ENCODE data around the gene SNAPC5.
"Not testable (repeated sequence)": the region's sequence is repeated elsewhere in the genome, so short reads cannot be mapped to it uniquely, and the experiment has no call there.

SNAPC5 gene, protein sequence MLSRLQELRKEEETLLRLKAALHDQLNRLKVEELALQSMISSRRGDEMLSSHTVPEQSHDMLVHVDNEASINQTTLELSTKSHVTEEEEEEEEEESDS

DNA sequence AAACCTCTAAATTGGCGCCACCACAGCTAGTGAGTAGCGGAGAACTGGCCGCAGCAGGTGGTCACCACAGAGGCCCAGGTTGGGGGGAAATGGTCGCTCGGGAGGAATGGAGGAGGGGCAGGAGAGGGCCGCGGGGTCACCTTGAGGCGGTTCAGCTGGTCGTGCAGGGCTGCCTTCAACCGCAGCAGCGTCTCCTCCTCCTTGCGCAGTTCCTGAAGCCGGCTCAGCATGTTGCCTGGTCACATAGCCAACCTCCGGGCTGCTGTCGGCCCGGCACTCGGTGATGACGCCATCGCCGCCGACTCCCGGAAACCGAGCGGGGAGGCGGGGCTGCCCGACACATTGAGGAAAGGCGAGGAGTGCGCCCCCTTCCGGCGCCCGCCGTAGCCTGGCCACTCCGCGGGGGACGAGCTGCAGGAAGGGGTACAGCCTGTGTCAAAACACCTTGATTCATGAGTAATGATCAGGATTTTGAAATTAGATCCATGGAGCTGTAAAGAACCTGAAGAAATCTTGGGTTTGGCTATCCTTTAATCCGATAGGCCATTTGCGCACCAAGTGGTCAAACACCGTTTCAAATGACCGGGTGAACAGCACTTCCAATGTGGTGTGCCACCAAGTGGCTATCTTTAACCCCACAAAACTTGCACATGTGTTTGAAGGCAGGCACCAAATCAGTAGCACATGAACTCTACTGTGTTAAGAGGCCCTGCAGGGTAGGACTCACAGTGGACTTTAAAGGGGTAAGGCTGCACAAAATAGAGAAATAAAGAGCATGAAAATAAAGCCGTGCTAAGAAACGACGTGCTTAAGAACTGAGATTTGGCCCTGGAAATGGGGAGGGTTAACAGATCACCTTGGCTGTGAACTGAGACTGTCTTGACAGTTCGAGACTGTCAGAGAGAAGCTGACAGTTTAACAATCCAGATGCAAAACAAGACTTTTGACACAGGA lies at the start of gene SNAPC5:
SNAPC5 (minus strand) TSS at position 261 of the 954 bp plus-strand sequence; CDS start at position 230, 31 bp downstream.
- H3K4me3 ChIP-seq (ENCODE audit: low read depth, low read length), result peak within 1 kb of the TSS; percentile 83

DNA sequence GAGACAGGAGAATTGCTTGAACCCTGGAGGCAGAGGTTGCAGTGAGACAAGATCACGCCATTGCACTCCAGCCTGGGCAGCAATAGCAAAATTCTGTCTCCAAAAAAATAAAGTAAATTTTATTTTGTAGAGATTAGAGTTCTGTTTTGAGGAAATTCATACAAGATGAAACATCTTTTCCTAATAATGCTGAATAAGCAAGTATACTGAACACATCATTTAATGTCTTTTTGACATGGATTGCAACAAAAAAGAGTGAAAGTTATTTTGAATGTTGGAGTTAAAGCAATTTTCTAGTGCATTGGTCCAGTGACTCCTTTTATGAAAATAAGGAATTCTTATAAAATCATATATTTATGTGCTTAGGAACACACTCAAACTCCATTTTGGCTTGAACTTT lies 47.7 kb upstream of the SNAPC5 start:
- H3K4me3 ChIP-seq (ENCODE audit: low read depth, low read length), result no peak overlapping the region

DNA sequence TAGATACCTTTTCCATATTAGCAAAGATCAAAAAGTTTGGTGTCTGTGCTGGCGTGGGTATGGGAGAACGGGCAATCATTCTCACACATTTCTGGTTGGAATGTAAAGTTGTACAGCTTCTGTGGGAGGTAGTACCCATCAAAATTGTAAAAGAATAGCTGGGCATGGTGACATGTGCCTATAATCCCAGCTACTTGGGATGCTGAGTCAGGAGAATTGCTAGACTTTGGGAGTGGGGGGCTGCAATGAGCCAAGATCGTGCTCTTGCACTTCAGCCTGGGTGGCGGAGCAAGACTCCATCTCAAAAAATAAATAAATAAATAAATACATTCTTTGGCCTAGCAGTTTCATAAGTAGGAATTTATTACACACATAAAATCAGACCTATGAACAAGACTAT lies 45.3 kb upstream of the SNAPC5 start:
- H3K4me3 ChIP-seq (ENCODE audit: low read depth, low read length), result no peak overlapping the region

DNA sequence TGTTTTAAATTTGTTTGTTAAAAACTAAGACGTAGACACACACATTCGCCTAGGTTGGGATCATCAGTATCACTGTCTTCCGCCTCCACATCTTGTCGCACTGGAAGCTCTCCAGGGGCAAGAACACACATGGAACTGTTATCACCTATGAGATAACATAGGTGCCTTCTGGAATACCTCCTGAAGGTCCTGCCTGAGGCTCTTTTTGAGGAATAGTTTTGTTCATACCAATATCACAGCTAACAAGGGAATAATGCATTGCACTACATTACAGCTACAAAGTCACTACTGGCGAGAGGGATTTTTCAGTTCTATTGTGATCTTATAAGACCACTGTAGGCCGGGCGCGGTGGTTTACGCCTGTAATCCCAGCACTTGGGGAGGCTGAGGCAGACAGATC lies 37.5 kb upstream of the SNAPC5 start:
- H3K4me3 ChIP-seq (ENCODE audit: low read depth, low read length), result no peak overlapping the region

- no peak overlapping the region for H3K4me3 ChIP-seq (ENCODE audit: low read depth, low read length)
Measured at GRCh38 chr15:66524838-66525237, 27.3 kb upstream of the SNAPC5 start.

- H3K4me3 ChIP-seq (ENCODE audit: low read depth, low read length), result no peak overlapping the region
Measured at GRCh38 chr15:66523926-66524325, 26.4 kb upstream of the SNAPC5 start.

GRCh38 chr15:66515901-66516322 lies 18.4 kb upstream of the SNAPC5 start:
- no peak overlapping the region for H3K4me3 ChIP-seq (ENCODE audit: low read depth, low read length)

GRCh38 chr15:66514586-66514985 lies 17.0 kb upstream of the SNAPC5 start:
- H3K4me3 ChIP-seq (ENCODE audit: low read depth, low read length), result no peak overlapping the region

GRCh38 chr15:66508293-66508883 lies 10.8 kb upstream of the SNAPC5 start:
- no peak overlapping the region for H3K4me3 ChIP-seq (ENCODE audit: low read depth, low read length)

DNA sequence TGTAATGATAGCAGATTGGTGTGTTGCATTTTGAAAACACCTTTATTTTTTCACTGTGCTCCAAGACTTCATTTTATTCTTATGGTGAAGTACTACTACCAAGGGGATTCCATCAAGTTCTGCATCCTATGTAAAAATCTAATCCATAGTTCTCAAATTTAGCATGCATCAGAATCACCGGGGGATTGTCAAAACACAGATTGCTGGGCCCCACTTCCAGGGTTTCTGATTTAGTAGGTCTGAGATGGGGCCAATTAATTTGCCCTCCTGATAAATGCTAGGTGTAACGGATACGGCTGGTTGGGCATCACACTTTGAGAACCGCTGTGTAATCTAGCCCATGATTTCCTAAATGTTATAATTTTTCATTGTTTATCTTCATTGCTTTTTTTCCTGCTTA lies 8.3 kb upstream of the SNAPC5 start:
- peak overlapping the region; percentile 100 for H3K4me3 ChIP-seq (ENCODE audit: low read depth, low read length)

- H3K4me3 ChIP-seq (ENCODE audit: low read depth, low read length), result peak overlapping the region; percentile 100
Measured at GRCh38 chr15:66505430-66505811, 7.9 kb upstream of the SNAPC5 start.

GRCh38 chr15:66504563-66505429 lies 7.2 kb upstream of the SNAPC5 start, which contains the start of the genes RPL4 and ZWILCH:
Gene RPL4 (minus strand): TSS chr15:66504855. CDS start chr15:66504790, 65 bp downstream.
Gene ZWILCH (plus strand): TSS chr15:66505326. CDS start chr15:66505339, 13 bp downstream.
- H3K4me3 ChIP-seq (ENCODE audit: low read depth, low read length), result peak within 1 kb of the TSS; percentile 100

DNA sequence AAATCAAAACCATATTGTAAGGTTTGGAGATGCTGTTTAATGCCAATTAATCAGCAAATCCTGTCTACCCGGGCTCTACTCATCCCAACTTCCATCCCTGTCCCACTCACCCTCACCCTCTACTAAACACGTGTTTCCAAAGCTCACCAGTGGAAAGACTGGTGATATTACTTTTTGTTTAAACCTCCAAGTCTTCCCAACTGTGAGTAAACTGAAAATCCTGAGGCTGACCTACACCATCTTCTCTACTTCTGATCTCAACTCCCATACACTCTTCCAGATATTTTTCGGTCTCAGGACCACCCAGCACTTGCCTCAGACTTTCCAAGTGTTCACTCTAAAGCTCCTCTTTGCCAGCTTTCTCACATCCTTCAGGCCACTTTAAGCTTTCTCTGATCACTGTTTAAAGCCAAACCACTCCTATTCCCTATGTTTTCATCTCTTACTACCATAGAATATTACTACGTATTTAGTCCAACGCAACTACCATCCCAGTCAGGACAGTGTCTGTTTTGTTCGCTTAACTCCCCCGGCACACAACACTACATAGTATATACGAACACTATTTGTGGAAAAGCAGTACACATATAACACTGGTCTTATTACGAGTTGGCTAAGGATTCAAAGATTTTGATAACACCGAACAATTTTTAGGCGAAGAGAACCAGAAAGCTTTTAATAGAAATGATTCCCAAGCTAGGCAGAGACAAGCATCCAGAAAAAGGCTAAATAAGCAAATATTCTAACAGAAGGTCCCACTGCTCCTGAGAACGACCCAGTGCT lies 6.4 kb upstream of the SNAPC5 start:
- peak overlapping the region; percentile 100 for H3K4me3 ChIP-seq (ENCODE audit: low read depth, low read length)

GRCh38 chr15:66503041-66503648 lies 5.6 kb upstream of the SNAPC5 start:
- H3K4me3 ChIP-seq (ENCODE audit: low read depth, low read length), result peak overlapping the region; percentile 100

DNA sequence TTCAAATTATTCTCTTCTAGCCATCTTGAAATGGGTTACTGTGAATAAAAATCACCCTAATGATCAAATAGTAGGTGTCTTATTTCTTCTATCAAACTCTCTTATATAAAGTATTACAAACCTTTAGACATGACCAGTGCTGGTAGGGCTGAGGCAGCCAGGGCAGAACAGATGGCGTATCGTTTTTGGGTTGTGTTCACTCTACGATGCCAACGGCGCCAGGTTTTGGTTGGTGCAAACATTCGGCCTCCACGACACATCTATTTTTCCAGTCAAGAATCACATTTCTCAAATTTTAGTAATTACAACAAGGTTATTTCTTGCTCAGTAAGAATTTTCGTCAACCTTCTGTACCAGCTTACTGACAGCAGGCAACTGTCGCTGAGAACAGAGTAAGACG lies 4.9 kb upstream of the SNAPC5 start:
- peak overlapping the region; percentile 100 for H3K4me3 ChIP-seq (ENCODE audit: low read depth, low read length)

DNA sequence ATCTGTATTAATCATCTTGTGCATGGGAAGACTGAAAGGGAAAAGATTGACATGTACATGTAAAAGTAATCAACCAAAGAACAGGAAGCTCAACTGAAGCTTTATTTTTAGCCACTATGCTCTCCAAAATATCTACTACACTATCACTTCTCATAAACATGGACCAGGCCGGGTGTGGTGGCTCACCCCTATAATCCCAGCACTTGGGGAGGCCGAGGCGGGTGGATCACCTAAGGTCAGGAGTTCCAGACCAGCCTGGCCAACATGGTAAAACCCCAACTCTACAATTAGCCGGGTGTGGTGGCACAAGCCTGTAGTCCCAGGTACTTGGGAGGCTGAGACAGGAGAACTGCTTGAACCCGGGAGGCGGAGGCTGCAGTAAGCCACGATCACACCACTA lies 2.8 kb upstream of the SNAPC5 start:
- H3K4me3 ChIP-seq (ENCODE audit: low read depth, low read length), result not testable (repeated sequence)

GRCh38 chr15:66498501-66499386 lies 1.2 kb upstream of the SNAPC5 start:
- H3K4me3 ChIP-seq (ENCODE audit: low read depth, low read length), result no peak overlapping the region

GRCh38 chr15:66496951-66497501 lies 536 bp downstream of the SNAPC5 start:
- peak overlapping the region; percentile 83 for H3K4me3 ChIP-seq (ENCODE audit: low read depth, low read length)

Measured in iPS-11a (cell line).